HG03025 (cell line): Measurements from ENCODE around the gene TP53RK.

ENCODE experiments used
- ATAC-seq: cut with Tn5 transposase; IDR thresholded peaks from one replicate; pipeline ENCODE4 v1.9.1; 2021; ENCODE audit warnings: mild to moderate bottlenecking, moderate library complexity; ENCODE audit not compliant: unreplicated experiment, low FRiP score

The TP53RK gene

GRCh38 chr20:46666306-46666705 is 22.9 kb downstream of the TP53RK start:
- no peak for ATAC-seq

GRCh38 chr20:46665602-46666001 is 23.6 kb downstream of the TP53RK start:
- no peak for ATAC-seq

GRCh38 chr20:46663531-46663930 is 25.7 kb downstream of the TP53RK start:
- ATAC-seq = no peak

- ATAC-seq = no peak
These were observed 27.6 kb downstream of the TP53RK start for GRCh38 chr20:46661659-46662058.

- no peak for ATAC-seq
These were observed 28.8 kb downstream of the TP53RK start for GRCh38 chr20:46660487-46660886.

- ATAC-seq = no peak
These were observed 31.6 kb downstream of the TP53RK start for GRCh38 chr20:46657618-46658017.

- ATAC-seq = no peak
These were observed 32.1 kb downstream of the TP53RK start for GRCh38 chr20:46657137-46657536.

- no peak for ATAC-seq
These were observed 36.5 kb downstream of the TP53RK start for GRCh38 chr20:46652699-46653098.

GRCh38 chr20:46651091-46651962 is 37.9 kb downstream of the TP53RK start, which contains the start of gene SLC13A3:
TSS of gene SLC13A3 (minus strand) at chr20:46651459. CDS start at chr20:46651421, 38 bp downstream.
- no peak for ATAC-seq

GRCh38 chr20:46650575-46651090 is 38.6 kb downstream of the TP53RK start:
- no peak for ATAC-seq

GRCh38 chr20:46649965-46650542 is 39.2 kb downstream of the TP53RK start:
- ATAC-seq = no peak

- no peak for ATAC-seq
These were observed 39.6 kb downstream of the TP53RK start for GRCh38 chr20:46649650-46649949.

- no peak for ATAC-seq
These were observed 40.2 kb downstream of the TP53RK start for GRCh38 chr20:46648903-46649649.

- ATAC-seq = no peak
These were observed 41.8 kb downstream of the TP53RK start for GRCh38 chr20:46647469-46647868.

GRCh38 chr20:46646659-46647380 is 42.4 kb downstream of the TP53RK start:
- no peak for ATAC-seq

GRCh38 chr20:46646122-46646521 is 43.1 kb downstream of the TP53RK start:
- no peak for ATAC-seq

GRCh38 chr20:46644733-46645132 is 44.5 kb downstream of the TP53RK start:
- ATAC-seq = no peak

- ATAC-seq = no peak
These were observed 45.1 kb downstream of the TP53RK start for GRCh38 chr20:46644160-46644559.

GRCh38 chr20:46642969-46643343 is 46.3 kb downstream of the TP53RK start:
- ATAC-seq = no peak

- ATAC-seq = no peak
These were observed 46.8 kb downstream of the TP53RK start for GRCh38 chr20:46642265-46642968.
